NOMO-1 (cell line): ENCODE measurements around the gene CCDC187.
"Not testable (repeated sequence)": the region's sequence is repeated elsewhere in the genome, so short reads cannot be mapped to it uniquely, and the experiment has no call there.

Source experiments
- DNase-seq, 2 experiments: peaks; one replicate each; lab custom pipeline; 2025; ENCODE audit not compliant: unreplicated experiment in 2 of 2; lab: John Stamatoyannopoulos, UW

Gene CCDC187

DNA sequence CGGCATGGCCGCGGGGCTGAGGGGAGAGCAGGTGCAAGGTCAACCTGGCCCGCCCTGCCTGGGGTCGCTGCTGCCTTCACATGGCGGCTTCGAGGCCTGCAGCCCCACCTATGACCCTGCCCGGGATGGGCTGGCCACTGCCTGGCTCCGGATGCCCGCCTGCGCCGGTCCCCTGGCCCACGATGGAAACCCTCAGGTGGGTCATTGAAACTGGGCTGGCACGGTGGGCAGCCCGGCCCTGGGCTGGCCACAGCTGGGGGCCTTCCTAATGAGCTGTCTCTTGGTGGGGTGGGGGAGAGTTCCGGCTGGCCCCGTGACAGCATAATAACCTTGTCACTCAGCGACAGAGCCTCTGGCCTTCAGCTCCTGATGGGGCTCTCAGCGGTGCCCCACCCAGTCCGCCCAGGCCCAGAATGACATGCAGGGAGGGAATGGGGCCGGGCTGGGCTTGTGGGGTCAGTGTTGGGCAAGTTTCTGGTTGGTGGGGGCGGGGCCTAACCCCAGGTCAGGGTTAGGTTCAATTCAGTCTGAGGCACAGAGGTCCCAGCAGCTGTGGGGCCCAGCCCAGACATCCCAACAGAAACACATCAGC is at the start of gene CCDC187:
Gene CCDC187, minus strand, starts transcription at position 270 of the 592 bp plus-strand sequence. Its CDS starts 264 bp downstream, at position 6.
- peak in 1 of 2 experiments; percentile 38 for DNase-seq

DNA sequence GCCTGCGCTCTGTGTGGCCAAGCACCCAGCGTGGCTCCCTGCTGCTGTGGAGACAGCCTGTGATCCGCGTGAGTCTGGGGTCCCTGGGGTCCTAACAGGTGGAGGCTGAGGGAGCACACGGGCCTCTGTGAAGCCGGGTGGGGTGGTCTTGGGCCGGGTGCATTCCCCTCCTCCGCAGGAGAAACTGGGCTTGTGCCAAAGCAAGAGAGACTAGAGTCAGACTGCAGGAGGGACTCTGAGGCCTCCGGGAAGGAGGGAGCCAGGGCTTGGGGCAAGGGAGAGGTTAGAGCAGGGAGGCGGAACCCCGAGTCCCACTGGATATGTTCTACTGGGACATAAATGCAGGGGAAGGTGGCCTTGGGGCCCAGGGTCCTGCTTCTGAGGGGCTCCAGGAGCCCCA is 49.2 kb upstream of the CCDC187 start:
- no peak for DNase-seq

GRCh38 chr9:136352682-136353081 is 48.8 kb upstream of the CCDC187 start:
- DNase-seq: no peak

GRCh38 chr9:136351868-136352267 is 48.0 kb upstream of the CCDC187 start:
- not testable (repeated sequence) for DNase-seq

- DNase-seq: no peak
Measured at GRCh38 chr9:136351252-136351800, 47.4 kb upstream of the CCDC187 start.

DNA sequence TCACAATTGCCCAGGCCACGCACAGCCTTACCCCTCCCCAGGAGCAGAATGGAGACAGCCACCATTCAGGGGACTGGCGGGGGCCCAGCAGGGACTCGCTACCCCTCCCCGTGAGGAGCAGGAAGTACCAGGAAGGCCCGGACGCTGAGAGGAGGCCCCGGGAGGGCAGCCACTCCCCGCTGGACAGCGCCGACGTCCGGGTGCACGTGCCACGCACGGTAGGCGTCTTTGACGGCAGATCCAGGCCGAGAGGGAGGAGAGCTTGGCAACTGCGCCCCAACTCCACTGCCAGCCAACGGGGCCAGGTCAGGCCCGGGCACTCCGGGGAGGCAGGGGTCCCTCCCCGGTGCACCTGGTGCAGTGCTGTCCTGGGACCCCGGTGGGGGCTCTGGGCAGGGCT is 45.7 kb upstream of the CCDC187 start:
- no peak for DNase-seq

DNA sequence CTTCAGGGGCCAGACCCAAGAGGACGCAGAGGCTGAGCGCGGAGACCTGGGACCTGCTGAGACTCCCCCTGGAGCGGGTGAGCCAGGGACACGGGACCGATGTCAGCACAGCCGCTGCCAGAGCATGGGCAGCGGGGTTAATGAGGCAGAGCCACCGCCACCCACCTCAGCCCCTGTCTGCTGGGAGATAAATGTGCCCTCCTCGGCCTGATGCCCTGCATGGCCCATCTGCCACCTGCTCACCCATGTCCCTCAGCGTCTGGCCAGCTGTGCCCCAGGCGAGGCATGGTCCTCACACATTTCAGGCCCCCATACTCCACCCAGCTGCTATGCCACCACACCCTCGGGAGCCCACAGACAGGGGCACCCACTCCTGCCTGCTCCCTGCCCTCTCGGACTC is 44.8 kb upstream of the CCDC187 start:
- DNase-seq: no peak

DNA sequence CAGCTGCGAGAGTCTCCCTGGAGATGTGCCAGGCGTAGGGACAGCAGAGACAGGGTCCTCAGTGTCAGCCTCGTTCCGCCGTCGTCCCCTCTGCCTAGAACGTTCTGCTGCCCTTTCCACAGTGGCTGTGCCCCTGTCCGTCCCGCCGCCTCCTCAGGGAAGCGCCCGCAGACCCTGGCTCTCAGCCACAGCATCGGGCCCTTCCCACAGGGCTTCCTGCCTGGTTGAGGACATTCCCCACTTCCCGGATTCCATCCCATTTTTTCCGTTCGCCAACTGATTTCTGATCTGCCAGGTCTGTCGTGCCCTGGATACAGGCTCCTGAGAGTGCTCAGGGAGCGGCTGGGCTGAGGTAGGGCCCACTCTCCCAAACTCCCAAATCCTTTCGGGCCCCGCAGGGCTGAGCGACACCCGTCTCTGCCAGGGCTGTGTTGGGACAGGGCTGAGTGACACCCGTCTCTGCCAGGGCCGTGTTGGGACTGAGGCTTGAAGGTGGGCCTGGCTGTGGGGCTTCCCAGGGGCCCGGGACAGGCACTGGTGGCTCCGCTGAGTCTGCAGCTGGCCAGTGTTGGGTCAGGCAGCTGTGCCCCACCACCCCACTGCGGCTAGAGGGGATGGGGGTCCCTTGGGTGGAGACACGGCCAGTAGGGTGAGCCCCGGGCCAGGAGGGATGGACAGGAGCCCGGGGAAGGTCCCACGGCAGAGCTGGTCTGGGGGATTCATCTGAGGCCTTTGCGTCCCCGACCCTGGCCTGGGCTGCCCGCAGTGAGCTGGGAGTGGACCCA is 43.8 kb upstream of the CCDC187 start:
- DNase-seq: no peak

DNA sequence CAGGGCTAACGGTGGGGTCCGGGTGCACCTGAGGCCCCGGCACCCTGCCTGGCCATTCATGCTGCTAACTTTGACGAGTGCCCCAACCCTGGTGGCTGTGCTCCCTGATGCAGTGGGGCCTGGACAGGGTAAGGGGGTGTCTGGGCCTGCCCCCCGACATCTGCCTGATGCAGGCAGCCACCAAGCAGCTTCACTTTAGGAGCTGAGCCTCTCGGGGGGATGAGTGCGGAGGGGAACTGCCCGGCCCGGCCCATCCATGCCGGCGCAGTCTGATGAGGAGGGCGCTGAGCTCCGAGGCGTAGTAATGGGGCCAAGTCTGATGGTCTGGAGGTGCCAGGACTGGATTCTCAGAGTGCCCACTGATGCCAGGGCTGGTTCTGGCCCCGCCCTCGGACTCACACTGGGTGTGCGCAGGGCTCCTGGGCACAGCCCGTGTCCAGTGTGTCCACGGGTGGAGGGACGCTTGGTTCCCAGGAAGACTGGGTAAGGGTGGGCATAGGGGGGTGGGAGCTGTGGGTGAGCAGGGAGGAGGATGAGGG is 43.1 kb upstream of the CCDC187 start:
- no peak for DNase-seq

DNA sequence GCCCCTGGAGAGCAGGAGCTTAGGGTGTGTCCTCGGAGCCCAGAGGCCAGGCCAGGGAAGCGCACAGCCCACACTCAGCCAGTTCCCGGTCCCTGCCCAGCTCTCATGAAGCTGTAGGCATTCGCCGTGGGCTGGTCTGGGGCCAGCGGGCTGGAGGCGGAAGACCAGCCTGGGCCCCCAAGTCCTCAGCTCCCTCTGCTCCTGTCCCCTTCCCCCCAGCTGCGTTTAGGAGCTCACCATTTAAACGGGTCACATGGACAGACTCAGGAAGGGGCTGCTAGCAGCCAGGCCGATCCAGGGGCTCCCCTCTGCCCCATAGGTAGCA is 42.2 kb upstream of the CCDC187 start:
- DNase-seq: no peak

DNA sequence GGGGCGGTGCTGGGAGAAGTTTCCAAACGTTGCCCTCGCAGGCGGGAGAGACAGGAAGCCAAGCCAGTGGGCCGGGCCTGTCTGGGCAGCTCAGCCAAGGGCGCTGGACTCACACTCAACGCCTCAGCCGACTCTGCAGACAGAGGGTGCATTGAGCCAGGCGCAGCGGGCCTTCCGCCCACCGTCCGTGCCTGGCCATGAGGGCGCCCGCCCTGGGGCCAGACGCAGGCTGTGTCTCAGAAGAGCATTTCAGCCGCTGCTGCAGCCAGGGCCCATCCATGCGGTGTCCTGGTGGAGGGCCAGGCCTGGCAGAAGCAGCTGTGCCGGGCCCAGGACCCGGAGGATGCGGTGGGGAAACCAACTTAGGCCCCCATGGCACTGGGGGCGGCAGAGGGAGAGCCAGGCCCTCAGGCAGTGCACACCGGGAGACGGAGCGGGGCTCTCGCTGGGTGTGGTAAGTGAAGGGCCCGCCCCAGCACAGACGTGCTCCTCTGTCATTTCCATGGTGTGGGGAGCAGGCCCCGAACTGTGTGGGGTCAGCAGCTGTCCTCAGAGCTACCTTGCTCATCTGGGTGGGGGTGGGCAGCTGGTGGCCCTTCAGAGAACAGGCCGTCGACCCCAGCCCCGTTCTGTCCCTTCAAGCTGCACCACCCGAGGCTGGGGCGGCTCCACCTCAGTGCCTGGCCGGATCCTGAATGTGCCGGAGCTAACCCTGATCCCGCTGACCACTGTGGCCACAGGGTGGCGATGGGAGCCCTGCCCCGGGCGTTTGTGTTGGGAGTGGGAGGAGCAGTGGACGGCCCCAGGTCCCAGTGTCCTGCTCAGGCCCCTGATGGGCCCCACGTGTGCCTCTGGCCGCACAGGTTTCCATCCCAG is 41.6 kb upstream of the CCDC187 start:
- DNase-seq: no peak

DNA sequence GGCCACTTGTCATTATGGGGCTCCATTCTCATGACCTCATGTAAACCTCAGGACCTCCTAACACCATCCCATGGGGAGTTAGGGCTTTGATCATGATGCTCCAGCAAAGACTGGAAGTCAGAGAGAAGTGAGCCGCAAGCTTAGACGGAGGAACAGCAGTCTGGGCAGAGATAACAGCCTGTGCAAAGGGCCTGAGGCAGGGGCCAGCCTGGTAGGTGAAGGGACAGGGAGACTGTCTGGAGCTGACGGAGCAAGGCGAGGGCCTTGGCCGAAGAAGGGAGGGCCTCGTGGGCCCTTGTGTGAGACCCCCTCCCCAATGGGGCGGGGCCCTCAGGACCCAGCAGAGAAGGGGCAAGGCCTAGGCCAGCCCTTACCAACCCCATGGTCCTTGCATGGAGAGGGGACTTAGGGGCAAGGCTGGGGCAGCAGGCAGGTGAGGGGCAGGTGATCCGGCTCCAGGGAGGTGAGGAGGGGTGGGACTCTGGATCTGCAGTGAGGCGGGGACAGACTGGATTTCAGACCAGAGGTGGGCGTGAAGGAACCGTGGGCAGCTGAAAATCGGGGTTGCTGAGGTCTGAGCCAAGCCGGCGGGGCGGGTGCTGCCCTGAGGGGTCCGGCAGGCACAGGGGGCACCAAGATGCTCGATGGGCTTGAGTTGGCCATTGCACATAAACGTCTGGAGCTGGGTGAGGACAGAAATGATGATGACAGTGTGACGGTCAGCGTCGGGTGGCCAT is 40.8 kb upstream of the CCDC187 start:
- DNase-seq: no peak

DNA sequence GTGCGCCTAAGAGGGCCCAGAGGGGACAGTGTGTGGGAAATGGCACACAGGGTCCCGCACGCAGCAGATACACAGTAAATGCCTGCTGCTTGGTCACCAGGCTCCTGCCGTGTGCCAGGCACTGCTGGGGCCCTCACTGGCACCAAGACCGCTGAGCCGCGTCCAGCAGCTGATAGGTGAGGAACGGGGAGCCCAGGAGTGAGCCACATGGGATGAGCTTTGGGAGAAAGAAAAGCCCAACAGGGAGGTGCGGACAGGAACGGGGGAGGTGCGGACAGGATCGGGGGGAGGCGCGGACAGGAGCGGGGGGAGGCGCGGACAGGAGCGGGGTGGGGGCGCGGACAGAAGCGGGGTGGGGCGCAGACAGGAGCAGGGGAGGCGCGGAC is 40.0 kb upstream of the CCDC187 start:
- no peak for DNase-seq

DNA sequence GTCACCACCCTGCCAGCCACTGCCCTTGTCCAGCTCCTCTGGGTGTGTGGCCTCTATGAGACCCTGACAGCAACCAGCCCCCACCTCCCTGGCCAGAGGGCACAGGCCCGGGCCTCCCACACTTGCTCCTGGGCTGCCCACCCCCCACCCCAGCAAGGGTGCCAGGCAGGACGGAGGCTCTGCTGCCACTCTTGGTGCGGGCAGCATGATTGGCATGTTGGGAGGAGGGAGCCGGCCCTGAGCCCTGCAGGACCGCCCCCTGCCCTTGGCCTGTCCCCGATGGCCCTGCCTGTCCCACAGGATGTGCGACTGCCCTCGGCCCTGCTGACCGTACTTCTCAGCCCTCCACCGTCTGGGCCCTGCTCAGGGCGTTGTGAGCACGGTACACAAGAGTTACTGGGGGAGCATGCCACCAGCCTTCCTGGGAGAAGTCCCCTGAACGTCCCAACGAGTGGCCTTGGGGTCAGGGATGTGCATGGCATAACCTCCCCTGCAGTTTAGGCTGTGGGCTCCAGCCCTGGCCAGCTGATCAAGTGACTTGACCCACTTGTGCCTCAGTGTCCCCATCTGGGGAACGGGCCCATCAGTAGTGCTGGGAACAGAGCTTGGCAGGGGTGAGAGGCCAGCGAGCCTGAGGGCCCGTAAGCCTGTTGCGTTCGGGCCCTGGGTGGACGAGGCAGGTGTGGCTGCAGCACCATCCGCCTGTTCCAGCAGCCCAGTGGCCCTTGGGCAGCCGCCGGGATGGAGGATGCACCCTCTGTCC is 39.4 kb upstream of the CCDC187 start:
- DNase-seq: no peak

DNA sequence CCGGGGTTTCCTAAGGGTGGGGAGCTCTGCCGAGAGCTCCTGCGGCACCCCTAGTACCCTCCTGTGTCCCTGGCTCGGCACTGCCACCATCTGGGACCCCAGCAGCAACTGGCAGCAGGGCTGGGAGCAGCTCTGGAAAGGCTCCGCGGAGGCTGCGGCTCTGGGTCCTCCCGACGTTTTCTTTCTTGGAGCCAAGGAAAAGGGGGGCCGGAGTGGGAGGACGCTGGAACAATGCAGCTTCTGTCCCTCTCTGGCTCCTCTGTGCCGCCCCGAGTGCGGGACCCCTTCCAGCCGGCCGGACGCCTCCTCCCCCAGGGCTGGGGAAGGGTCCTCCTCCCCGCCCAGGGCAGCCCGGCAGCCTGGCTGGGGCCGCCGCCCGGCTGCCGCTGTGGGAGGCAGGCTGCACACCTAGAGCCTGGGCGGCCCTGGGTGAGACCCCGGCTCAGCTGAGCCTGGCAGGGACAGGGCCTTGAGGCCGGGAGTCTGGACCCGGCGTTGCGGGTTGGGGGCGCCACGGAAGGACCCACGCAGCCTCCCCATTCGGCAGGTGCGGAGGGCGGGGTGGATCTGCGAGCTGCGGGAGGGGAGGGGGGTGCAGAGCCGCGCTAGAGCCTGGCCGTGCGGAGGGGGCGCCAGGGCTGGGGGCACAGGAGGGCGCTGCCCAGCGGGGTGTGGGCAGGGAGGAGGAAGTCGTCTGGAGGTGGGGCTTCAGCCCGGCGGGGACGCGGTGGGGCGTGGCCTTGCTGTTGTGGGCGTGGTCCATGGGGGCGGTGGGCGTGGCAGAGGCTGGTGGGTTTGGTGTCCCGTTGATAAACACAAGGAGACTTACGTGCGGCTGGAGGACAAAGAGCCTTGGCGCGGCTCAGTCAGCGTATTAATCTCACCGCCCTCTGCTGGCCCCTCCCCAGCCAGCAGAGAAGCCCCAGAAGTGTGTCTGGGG is 38.6 kb upstream of the CCDC187 start:
- DNase-seq: peak; percentile 51 to 52

DNA sequence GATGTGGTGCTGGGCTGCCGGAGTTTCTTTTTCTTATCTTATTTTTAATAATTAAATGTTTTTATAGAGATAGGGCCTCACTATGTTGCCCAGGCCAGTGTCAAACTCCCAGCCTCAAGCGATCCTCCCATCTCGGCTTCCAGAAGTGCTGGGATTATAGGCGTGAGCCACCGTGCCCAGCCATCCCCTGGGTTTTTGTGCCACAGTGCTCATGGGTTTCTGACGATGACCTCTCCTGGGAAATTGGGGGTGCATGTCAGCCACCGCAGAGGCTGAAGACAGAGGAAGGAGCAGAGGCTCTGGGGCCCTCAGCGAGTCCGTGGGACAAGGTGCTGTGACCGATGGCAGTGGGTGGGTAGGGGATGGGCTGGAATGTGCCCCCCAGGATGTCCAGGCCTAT is 37.9 kb upstream of the CCDC187 start:
- DNase-seq: no peak

- no peak for DNase-seq
Measured at GRCh38 chr9:136341042-136341655, 37.3 kb upstream of the CCDC187 start.

GRCh38 chr9:136340356-136341041 is 36.6 kb upstream of the CCDC187 start:
- DNase-seq: no peak
